ENCODE data around the gene RNF166. TPM values are rescaled to one million over a fixed set of nuclear protein-coding genes. Genes with fewer than 3 reads are reported as not detected.

RNF166 gene
- total RNA-seq = 10 to 100 TPM; 22.9 to 32.5 (median 26.1) TPM

- Histone ChIP-seq H3K36me3 (no peaks in the 10 kb centered on the region), H3K9me3 (no peaks in the 10 kb centered on the region), H3K27me3 (no peaks in the 10 kb centered on the region), H3K4me1 (peaks cover 23 to 33% of the 10 kb centered on the region in 2 donors), H3K27ac (peak within 1 kb of the TSS; percentile 80 to 95 (median 88)), H3K4me3 (peak within 1 kb of the TSS; percentile 68 to 99 (median 81))
- DNase-seq = peak; percentile 80 to 86
- in situ Hi-C loops (cut with MboI; ENCODE audit: low sequenced_read_pairs in 4 of 4) = loop anchor here in 1 of 4 donors (10.0 kb wide), 1 partner anchor 132 kb away; the partner anchor contains the start of gene ZC3H18
- TF ChIP-seq POLR2A (IDR thresholded peaks at IDR 0.05) (peak; percentile 96 to 99), CTCF (IDR thresholded peaks at IDR 0.05 in 4 of 5, conservative IDR thresholded peaks at IDR 0.05 in 1 of 5) (peak in 2 of 5 experiments; percentile 43 to 68)
- intact Hi-C loops (cut with DNase I; ENCODE audit: low total_unique reads) = loop anchor here (1.0 to 10.0 kb wide), 4 partner anchors 20 to 148 kb away; partner anchors contain the start of genes GALNS, MVD, SNAI3 and TRAPPC2L
- peak; percentile 91 to 92 for ATAC-seq
Observed at GRCh38 chr16:88706229-88706964, at the start of gene RNF166, which contains the start of gene CTU2. Gene RNF166 (minus strand): TSS chr16:88706408. CDS start chr16:88706325, 83 bp downstream. Gene CTU2 (plus strand): TSS chr16:88706503. CDS start chr16:88706531, 28 bp downstream.

- intact Hi-C loops (cut with DNase I; ENCODE audit: low total_unique reads) = no loop called here
- in situ Hi-C loops (cut with MboI; ENCODE audit: low sequenced_read_pairs in 4 of 4) = no loop called here
- DNase-seq (no peak), ATAC-seq (no peak)
- H3K4me3 ChIP-seq = no peak overlapping the region
- H3K36me3 ChIP-seq = no peaks in the 10 kb centered on the region
- no peaks in the 10 kb centered on the region for H3K9me3 ChIP-seq
- no peaks in the 10 kb centered on the region for H3K4me1 ChIP-seq
- TF ChIP-seq CTCF (IDR thresholded peaks at IDR 0.05 in 4 of 5, conservative IDR thresholded peaks at IDR 0.05 in 1 of 5) (no peak), POLR2A (IDR thresholded peaks at IDR 0.05) (no peak)
- H3K27ac ChIP-seq = no peak overlapping the region
- peaks cover 0 to 6% (median 5%) of the 10 kb centered on the region in 3 donors for H3K27me3 ChIP-seq
Observed at GRCh38 chr16:88754912-88755744, 48.9 kb upstream of the RNF166 start.

GRCh38 chr16:88754109-88754911, 48.1 kb upstream of the RNF166 start:
- no peaks in the 10 kb centered on the region for H3K36me3 ChIP-seq
- ATAC-seq (no peak), DNase-seq (no peak)
- intact Hi-C loops (cut with DNase I; ENCODE audit: low total_unique reads) = no loop called here
- in situ Hi-C loops (cut with MboI; ENCODE audit: low sequenced_read_pairs in 4 of 4) = no loop called here
- H3K27ac ChIP-seq = no peak overlapping the region
- no peak overlapping the region for H3K4me3 ChIP-seq
- no peak for TF ChIP-seq POLR2A (IDR thresholded peaks at IDR 0.05)
- no peak for TF ChIP-seq CTCF (IDR thresholded peaks at IDR 0.05 in 4 of 5, conservative IDR thresholded peaks at IDR 0.05 in 1 of 5)
- H3K27me3 ChIP-seq = peaks cover 0 to 6% (median 5%) of the 10 kb centered on the region in 3 donors
- H3K4me1 ChIP-seq = no peaks in the 10 kb centered on the region
- H3K9me3 ChIP-seq = no peaks in the 10 kb centered on the region

GRCh38 chr16:88753602-88754001, 47.4 kb upstream of the RNF166 start:
- Histone ChIP-seq H3K27ac (no peak overlapping the region), H3K9me3 (no peaks in the 10 kb centered on the region), H3K27me3 (no peaks in the 10 kb centered on the region), H3K4me1 (no peaks in the 10 kb centered on the region), H3K4me3 (no peak overlapping the region), H3K36me3 (no peaks in the 10 kb centered on the region)
- ATAC-seq (no peak), DNase-seq (no peak)
- intact Hi-C loops (cut with DNase I; ENCODE audit: low total_unique reads) = no loop called here
- TF ChIP-seq CTCF (IDR thresholded peaks at IDR 0.05 in 4 of 5, conservative IDR thresholded peaks at IDR 0.05 in 1 of 5) (no peak), POLR2A (IDR thresholded peaks at IDR 0.05) (no peak)
- in situ Hi-C loops (cut with MboI; ENCODE audit: low sequenced_read_pairs in 4 of 4) = no loop called here
